ENCODE data around the gene SS18L1.

The SS18L1 gene

GRCh38 chr20:62156254-62156556, 12.6 kb downstream of the SS18L1 start:
- DNase-seq, result no peak

- peak; percentile 56 for DNase-seq
Measured at GRCh38 chr20:62156592-62157386, 13.2 kb downstream of the SS18L1 start.

GRCh38 chr20:62157387-62158087, 14.0 kb downstream of the SS18L1 start:
- no peak for DNase-seq

GRCh38 chr20:62158088-62158400, 14.5 kb downstream of the SS18L1 start:
- DNase-seq, result no peak

GRCh38 chr20:62158541-62158940, 15.0 kb downstream of the SS18L1 start:
- DNase-seq, result no peak

- no peak for DNase-seq
Measured at GRCh38 chr20:62159052-62159451, 15.5 kb downstream of the SS18L1 start.

- DNase-seq, result no peak
Measured at GRCh38 chr20:62159839-62160238, 16.3 kb downstream of the SS18L1 start.

GRCh38 chr20:62160253-62160652, 16.7 kb downstream of the SS18L1 start:
- DNase-seq, result no peak

GRCh38 chr20:62160876-62161275, 17.3 kb downstream of the SS18L1 start:
- no peak for DNase-seq

- no peak for DNase-seq
Measured at GRCh38 chr20:62161347-62161746, 17.8 kb downstream of the SS18L1 start.

GRCh38 chr20:62162765-62163484, 19.4 kb downstream of the SS18L1 start:
- DNase-seq, result no peak

GRCh38 chr20:62163485-62163865, 19.9 kb downstream of the SS18L1 start:
- no peak for DNase-seq

GRCh38 chr20:62163986-62164762, 20.6 kb downstream of the SS18L1 start:
- no peak for DNase-seq

- DNase-seq, result no peak
Measured at GRCh38 chr20:62164879-62165761, 21.6 kb downstream of the SS18L1 start.

- DNase-seq, result no peak
Measured at GRCh38 chr20:62165762-62166399, 22.3 kb downstream of the SS18L1 start.

- no peak for DNase-seq
Measured at GRCh38 chr20:62167474-62167873, 23.9 kb downstream of the SS18L1 start.

- no peak for DNase-seq
Measured at GRCh38 chr20:62168061-62168460, 24.5 kb downstream of the SS18L1 start.

GRCh38 chr20:62168890-62169435, 25.4 kb downstream of the SS18L1 start:
- DNase-seq, result no peak

- no peak for DNase-seq
Measured at GRCh38 chr20:62170536-62170935, 27.0 kb downstream of the SS18L1 start.

- no peak for DNase-seq
Measured at GRCh38 chr20:62171245-62171644, 27.7 kb downstream of the SS18L1 start.

GRCh38 chr20:62172666-62173065, 29.1 kb downstream of the SS18L1 start:
- DNase-seq, result no peak

Data from right kidney (tissue), 1 donor.